Adrenal gland (tissue), 5 donors: ENCODE results near the gene CD247.

Source experiments
- CTCF ChIP-seq, 6 experiments: fragments of 450-650 bp in 4 of 6; fragments of 200-600 bp in 2 of 6; sonication (generic) in 1 of 6; IDR thresholded peaks; 1 replicate in 5 of 6; 2 replicates in 1 of 6; pipeline versions ENCODE4 v1.5.1 to v1.8.0; 2016 to 2021; ENCODE audit warnings: antibody characterized with exemption in 6 of 6, mild to moderate bottlenecking in 2 of 6, moderate library complexity in 1 of 6
- POLR2A ChIP-seq, 2 donors: fragments of 450-650 bp; IDR thresholded peaks; one replicate each; pipeline ENCODE4 v1.6.1; 2017; ENCODE audit warnings: antibody characterized with exemption in 2 of 2, mild to moderate bottlenecking in 2 of 2, moderate library complexity in 1 of 2
- donor health status: DM: no; HTN: no; CAD: no.

- no peak for TF ChIP-seq CTCF (IDR thresholded peaks at IDR 0.05)
- no peak for TF ChIP-seq POLR2A (IDR thresholded peaks at IDR 0.05)
Measured at GRCh38 chr1:167565922-167566321, 47.6 kb upstream of the CD247 start.
